ENCODE measurements around the gene TSC22D2. TPM values are rescaled to one million over a fixed set of nuclear protein-coding genes. Genes with fewer than 3 reads are reported as not detected.

Gene TSC22D2
- total RNA-seq, 1 experiment from 2014 or later, result 26.5 TPM

GRCh38 chr3:150462108-150462507 is 54.0 kb downstream of the TSC22D2 start:
- Histone ChIP-seq H2BK15ac (ENCODE audit: low read depth, low read length) (no peak overlapping the region), H2BK20ac (ENCODE audit: low read depth, low read length, poor library complexity, severe bottlenecking) (no peak overlapping the region), H3K9ac (ENCODE audit: extremely low read depth, insufficient read length, low read length) (no peak overlapping the region), H4K5ac (ENCODE audit: insufficient read length, low read depth, low read length) (no peak overlapping the region), H3K9me3 (ENCODE audit: control insufficient read depth, low read depth, low read length) (no peaks in the 10 kb centered on the region), H3K79me2 (ENCODE audit: insufficient read depth, low read length) (no peaks in the 10 kb centered on the region), H3T11ph (ENCODE audit: low read length) (no peak overlapping the region), H3K4me1 (ENCODE audit: insufficient read depth, low read length) (no peaks in the 10 kb centered on the region), H4K20me1 (ENCODE audit: control insufficient read depth, insufficient read depth, insufficient read length) (no peaks in the 10 kb centered on the region), H2AK5ac (ENCODE audit: insufficient read length, low read length) (no peak overlapping the region), H2AFZ (ENCODE audit: low read length) (no peak overlapping the region), H2BK5ac (ENCODE audit: insufficient read length, low read length) (no peak overlapping the region), H2BK120ac (ENCODE audit: low read depth, low read length, poor library complexity, severe bottlenecking) (no peak overlapping the region), H3K23ac (ENCODE audit: insufficient read length, low read depth, low read length) (no peak overlapping the region), H3K79me1 (ENCODE audit: insufficient read depth, low read depth, low read length, poor library complexity, severe bottlenecking) (no peaks in the 10 kb centered on the region), H3K14ac (ENCODE audit: insufficient read depth, low read length) (no peak overlapping the region), H4K8ac (replicated peaks; ENCODE audit: insufficient read length, low read depth, low read length) (no peak overlapping the region), H3K56ac (ENCODE audit: insufficient read length, low read depth, low read length) (no peak overlapping the region), H2BK12ac (ENCODE audit: insufficient read length, low read depth, low read length) (no peak overlapping the region), H3K18ac (ENCODE audit: insufficient read length, low read depth, low read length) (no peak overlapping the region), H3K23me2 (ENCODE audit: insufficient read length, low read depth, low read length, poor library complexity, severe bottlenecking) (no peaks in the 10 kb centered on the region), H4K91ac (ENCODE audit: insufficient read length, low read depth, low read length) (no peak overlapping the region), H3K4ac (ENCODE audit: low read depth, low read length) (no peak overlapping the region), H3K4me2 (ENCODE audit: insufficient read depth, insufficient read length, low read length) (no peak overlapping the region), H3K27me3 (ENCODE audit: insufficient read depth, low read length) (no peaks in the 10 kb centered on the region), H3K27ac (ENCODE audit: insufficient read length, low read depth, low read length) (no peak overlapping the region)
- Mint-ChIP-seq H3K27me3 (ENCODE audit: low read depth) (no peaks in the 10 kb centered on the region), H3K9me3 (no peaks in the 10 kb centered on the region), H3K36me3 (ENCODE audit: insufficient read depth in 1 of 3, low read depth in 3 of 3) (peaks cover 5 to 23% (median 19%) of the 10 kb centered on the region in 3 experiments; a peak in 6 of 7 replicates), H3K4me3 (no peak overlapping the region), H3K4me1 (peaks cover 6 to 9% of the 10 kb centered on the region in 2 experiments), H3K27ac (no peak overlapping the region)
- no CpG with 5 or more reads among the region's 1 CpG for WGBS (ENCODE audit: extremely low coverage, insufficient read length, low lambda C conversion rate)
- TF ChIP-seq, protein P1, sequence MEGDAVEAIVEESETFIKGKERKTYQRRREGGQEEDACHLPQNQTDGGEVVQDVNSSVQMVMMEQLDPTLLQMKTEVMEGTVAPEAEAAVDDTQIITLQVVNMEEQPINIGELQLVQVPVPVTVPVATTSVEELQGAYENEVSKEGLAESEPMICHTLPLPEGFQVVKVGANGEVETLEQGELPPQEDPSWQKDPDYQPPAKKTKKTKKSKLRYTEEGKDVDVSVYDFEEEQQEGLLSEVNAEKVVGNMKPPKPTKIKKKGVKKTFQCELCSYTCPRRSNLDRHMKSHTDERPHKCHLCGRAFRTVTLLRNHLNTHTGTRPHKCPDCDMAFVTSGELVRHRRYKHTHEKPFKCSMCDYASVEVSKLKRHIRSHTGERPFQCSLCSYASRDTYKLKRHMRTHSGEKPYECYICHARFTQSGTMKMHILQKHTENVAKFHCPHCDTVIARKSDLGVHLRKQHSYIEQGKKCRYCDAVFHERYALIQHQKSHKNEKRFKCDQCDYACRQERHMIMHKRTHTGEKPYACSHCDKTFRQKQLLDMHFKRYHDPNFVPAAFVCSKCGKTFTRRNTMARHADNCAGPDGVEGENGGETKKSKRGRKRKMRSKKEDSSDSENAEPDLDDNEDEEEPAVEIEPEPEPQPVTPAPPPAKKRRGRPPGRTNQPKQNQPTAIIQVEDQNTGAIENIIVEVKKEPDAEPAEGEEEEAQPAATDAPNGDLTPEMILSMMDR (conservative IDR thresholded peaks at IDR 0.05), result no peak
- no peak for DNase-seq

Measured in H9 (cell line).